B cell (primary cell): ENCODE results near the gene ANGPT4. TPM values are rescaled to one million over a fixed set of nuclear protein-coding genes. Genes with fewer than 3 reads are reported as not detected.
"Not testable (repeated sequence)": the region's sequence is repeated elsewhere in the genome, so short reads cannot be mapped to it uniquely, and the experiment has no call there.

Source experiments
- ATAC-seq: fragments of 200-7000 bp; cut with Tn5 transposase; one replicate; pipeline ENCODE4 v1.10.0; 2021; ENCODE audit warnings: low read depth, mild to moderate bottlenecking, moderate number of reproducible peaks, moderate library complexity
- CTCF ChIA-PET: fragments of 350-600 bp; sonication (Branson Sonifier 250); formaldehyde crosslinking; loops from one replicate; lab custom pipeline; 2021; ENCODE audit warnings: antibody characterized with exemption, inconsistent platforms; lab: Charles Lee
- POLR2A ChIA-PET: fragments of 350-600 bp; sonication (Branson Sonifier 250); formaldehyde crosslinking; loops from one replicate; lab custom pipeline; 2021; ENCODE audit warnings: antibody characterized with exemption; lab: Charles Lee
- DNase-seq: peaks from one replicate; pipeline ENCODE4 v3.0.0; 2013
- H2AFZ ChIP-seq: 2 replicates; pipeline ENCODE4 v1.6.1; 2012; ENCODE audit warnings: mild to moderate bottlenecking, low read depth, low read length; ENCODE audit not compliant: insufficient read depth, poor library complexity, severe bottlenecking
- H3K27ac ChIP-seq, 2 donors: 1 replicate in 1 of 2; 2 replicates in 1 of 2; pipeline ENCODE4 v1.5.1; 2012 to 2013; ENCODE audit warnings: low read length in 2 of 2, mild to moderate bottlenecking in 2 of 2, moderate library complexity in 1 of 2
- H3K27me3 ChIP-seq, 4 experiments: fragments of 200-600 bp in 1 of 4; sonication (generic) in 1 of 4; replicated peaks in 1 of 4; 1 replicate in 2 of 4; 2 replicates in 2 of 4; pipeline versions ENCODE4 v1.6.1 to v1.7.0; 2013 to 2016; ENCODE audit warnings: low read length in 3 of 4, mild to moderate bottlenecking in 2 of 4, mixed read lengths in 1 of 4, moderate library complexity in 1 of 4; ENCODE audit not compliant: insufficient read depth in 4 of 4, control insufficient read depth in 3 of 4; ENCODE audit errors: control extremely low read depth in 1 of 4
- H3K36me3 ChIP-seq, 2 experiments: replicated peaks in 1 of 2; 1 replicate in 1 of 2; 2 replicates in 1 of 2; pipeline versions ENCODE4 v1.6.1 to v1.7.1; 2013; ENCODE audit warnings: low read length in 1 of 2; ENCODE audit not compliant: insufficient read depth in 2 of 2, control insufficient read depth in 1 of 2; ENCODE audit errors: control extremely low read depth in 1 of 2, extremely low read depth in 1 of 2
- H3K4me1 ChIP-seq, 2 donors: fragments of 200-600 bp in 1 of 2; sonication (generic) in 1 of 2; 1 replicate in 1 of 2; 2 replicates in 1 of 2; pipeline versions ENCODE4 v1.5.1 to v1.6.1; 2013 to 2017; ENCODE audit warnings: low read length in 2 of 2; ENCODE audit not compliant: control insufficient read depth in 2 of 2, insufficient read depth in 2 of 2
- H3K4me2 ChIP-seq: replicated peaks from 2 replicates; pipeline ENCODE3; 2012; ENCODE audit warnings: mild to moderate bottlenecking, low read depth, low read length; ENCODE audit not compliant: poor library complexity, severe bottlenecking
- H3K4me3 ChIP-seq, 5 experiments: fragments of 200-600 bp in 1 of 5; sonication (generic) in 1 of 5; 1 replicate in 3 of 5; 2 replicates in 2 of 5; pipeline versions ENCODE4 v1.5.1 to v1.7.0; 2011 to 2016; ENCODE audit warnings: low read length in 4 of 5, mild to moderate bottlenecking in 4 of 5, low read depth in 2 of 5, control low read depth in 1 of 5, moderate library complexity in 1 of 5; ENCODE audit not compliant: insufficient read depth in 1 of 5; ENCODE audit errors: control extremely low read depth in 1 of 5, extremely low read depth in 1 of 5
- H3K79me2 ChIP-seq: fragments of 200-600 bp; sonication (generic); one replicate; pipeline ENCODE4 v1.6.0; 2016; ENCODE audit warnings: low read length; ENCODE audit not compliant: control insufficient read depth, insufficient read depth
- H3K9ac ChIP-seq: fragments of 200-600 bp; sonication (generic); 2 replicates; pipeline ENCODE4 v1.6.1; 2017; ENCODE audit warnings: mild to moderate bottlenecking, low read length, moderate library complexity
- H3K9me3 ChIP-seq, 3 donors: one replicate each; pipeline versions ENCODE4 v1.6.1 to v1.7.1; 2013; ENCODE audit warnings: low read length in 2 of 3; ENCODE audit not compliant: control insufficient read depth in 2 of 3, insufficient read depth in 1 of 3; ENCODE audit errors: control extremely low read depth in 1 of 3
- H4K20me1 ChIP-seq: 2 replicates; pipeline ENCODE4 v1.6.0; 2012; ENCODE audit warnings: mild to moderate bottlenecking, low read length; ENCODE audit not compliant: insufficient read depth, control insufficient read depth, poor library complexity, severe bottlenecking
- H3K27ac Mint-ChIP-seq: one replicate; pipeline ENCODE4 v1.8.0; 2021; ENCODE audit warnings: mixed read lengths
- H3K27me3 Mint-ChIP-seq: one replicate; pipeline ENCODE4 v1.8.0; 2021; ENCODE audit warnings: mixed read lengths
- H3K4me1 Mint-ChIP-seq: one replicate; pipeline ENCODE4 v1.8.0; 2021; ENCODE audit warnings: mixed read lengths
- H3K4me3 Mint-ChIP-seq: one replicate; pipeline ENCODE4 v1.8.0; 2021; ENCODE audit warnings: mixed read lengths
- H3K9me3 Mint-ChIP-seq: one replicate; pipeline ENCODE4 v1.8.0; 2022; ENCODE audit warnings: mixed read lengths; ENCODE audit not compliant: insufficient read depth
- CTCF ChIP-seq: fragments of 200-600 bp; IDR thresholded peaks from one replicate; pipeline ENCODE4 v1.8.0; 2022; ENCODE audit warnings: antibody characterized with exemption, mild to moderate bottlenecking
- EZH2 ChIP-seq: IDR thresholded peaks from 2 replicates; pipeline ENCODE4 v1.6.1; 2012; ENCODE audit warnings: borderline replicate concordance, low read depth, mild to moderate bottlenecking, moderate library complexity, low read length; ENCODE audit not compliant: insufficient read depth, poor library complexity, severe bottlenecking
- WGBS: methylation state at CpG from one replicate; pipeline ENCODE4 v1.1.5; 2013; ENCODE audit warnings: missing lambda C conversion rate; ENCODE audit not compliant: insufficient coverage; 5-methylcytosine and 5-hydroxymethylcytosine counted together
- intact Hi-C: fragments of 100-400 bp; cut with micrococcal nuclease; formaldehyde crosslinking; loops from one replicate; pipeline ENCODE4 v1.10.0; 2022
- polyA plus RNA-seq: library from polyadenylated mRNA; depleted of rRNA; stranded (reverse); fragments of >200 nt; gene quantifications from 2 replicates; pipeline ENCODE4 v1.2.3, GENCODE V29; 2012
- total RNA-seq, 2 donors: library from RNA; stranded (reverse); fragments of 120-200 nt in 1 of 2; gene quantifications; 1 replicate in 1 of 2; 2 replicates in 1 of 2; pipeline versions ENCODE4 v1.2.3 to v1.2.4, GENCODE V29; 2013 to 2022

Gene ANGPT4
- total and polyA plus RNA-seq, 2 donors (not counting 1 experiment from before 2014, with no cell fraction given), result not detected

- no peaks in the 10 kb centered on the region for H3K27me3 ChIP-seq
- no peaks in the 10 kb centered on the region for H3K79me2 ChIP-seq
- no peak for TF ChIP-seq EZH2
- TF ChIP-seq CTCF, result no peak
- peak overlapping the region; percentile 23 for H3K4me2 ChIP-seq
- no peaks in the 10 kb centered on the region for H3K36me3 ChIP-seq
- H2AFZ ChIP-seq, result peak overlapping the region; percentile 43
- intact Hi-C loops, result no loop called here
- H3K4me3 ChIP-seq, result no peak overlapping the region
- H3K9ac ChIP-seq, result no peak overlapping the region
- H3K27ac Mint-ChIP-seq, result no peak overlapping the region
- H3K4me3 Mint-ChIP-seq, result peak overlapping the region; percentile 10
- no peak overlapping the region for H3K27ac ChIP-seq
- no peaks in the 10 kb centered on the region for H3K9me3 Mint-ChIP-seq
- H4K20me1 ChIP-seq, result no peaks in the 10 kb centered on the region
- CTCF ChIA-PET, result interaction anchor here (1.2 to 1.8 kb wide), 2 partner anchors 87 to 90 kb away, joined by 3 to 4 read pairs; no protein-coding TSS in a partner anchor
- peak; percentile 54 for ATAC-seq
- H3K9me3 ChIP-seq, result no peaks in the 10 kb centered on the region
- peaks cover 14 to 16% of the 10 kb centered on the region in 2 donors for H3K4me1 ChIP-seq
- no peak for DNase-seq
- WGBS, result 6% methylated on average over 3 of the region's 4 CpGs
- POLR2A ChIA-PET, result interaction anchor here (0.6 kb wide), 1 partner anchor 14 kb away, joined by 3 read pairs; no protein-coding TSS in a partner anchor
- H3K4me1 Mint-ChIP-seq, result peaks cover 19% of the 10 kb centered on the region
- H3K27me3 Mint-ChIP-seq, result no peaks in the 10 kb centered on the region
Measured at GRCh38 chr20:905396-905961, 10.7 kb downstream of the ANGPT4 start.

- Histone ChIP-seq H3K9me3 (no peaks in the 10 kb centered on the region), H3K27me3 (no peaks in the 10 kb centered on the region), H3K4me3 (no peak overlapping the region), H3K27ac (no peak overlapping the region), H4K20me1 (no peaks in the 10 kb centered on the region), H3K4me2 (no peak overlapping the region), H3K79me2 (no peaks in the 10 kb centered on the region), H3K36me3 (no peaks in the 10 kb centered on the region), H3K9ac (no peak overlapping the region), H3K4me1 (peaks cover 14 to 16% of the 10 kb centered on the region in 2 donors), H2AFZ (no peak overlapping the region)
- H3K27me3 Mint-ChIP-seq, result peaks cover 6% of the 10 kb centered on the region
- no peak overlapping the region for H3K4me3 Mint-ChIP-seq
- H3K27ac Mint-ChIP-seq, result no peak overlapping the region
- H3K4me1 Mint-ChIP-seq, result peaks cover 19% of the 10 kb centered on the region
- intact Hi-C loops, result no loop called here
- ChIA-PET POLR2A (no interaction called here), CTCF (no interaction called here)
- WGBS, result 73% methylated on average over 1 of the region's 2 CpGs
- ATAC-seq (no peak), DNase-seq (no peak)
- H3K9me3 Mint-ChIP-seq, result no peaks in the 10 kb centered on the region
- TF ChIP-seq EZH2 (no peak), CTCF (no peak)
Measured at GRCh38 chr20:904039-904545, 12.0 kb downstream of the ANGPT4 start.

- H3K79me2 ChIP-seq, H3K9ac ChIP-seq, DNase-seq, H3K27me3 ChIP-seq, CTCF ChIA-PET, H3K4me3 ChIP-seq, H3K27ac Mint-ChIP-seq, H3K36me3 ChIP-seq, POLR2A ChIA-PET, H3K27ac ChIP-seq, intact Hi-C loops, H3K9me3 ChIP-seq, H2AFZ ChIP-seq, H3K9me3 Mint-ChIP-seq, H4K20me1 ChIP-seq, H3K4me3 Mint-ChIP-seq, H3K4me2 ChIP-seq, ATAC-seq: not testable (repeated sequence)
- H3K4me1 Mint-ChIP-seq, result peaks cover 14% of the 10 kb centered on the region
- peaks cover 0 to 13% of the 10 kb centered on the region in 2 donors for H3K4me1 ChIP-seq
- 88% methylated on average over 6 of the region's 6 CpGs for WGBS
- H3K27me3 Mint-ChIP-seq, result peaks cover 37% of the 10 kb centered on the region
Measured at GRCh38 chr20:897436-897835, 18.7 kb downstream of the ANGPT4 start.
